Vagina (tissue), 2 donors: ENCODE results near the gene PSPN.

ENCODE experiments used
- CTCF ChIP-seq, 3 experiments: fragments of 450-650 bp in 2 of 3; fragments of 200-600 bp in 1 of 3; sonication (generic) in 1 of 3; IDR thresholded peaks; one replicate each; pipeline ENCODE4 v1.5.1; 2017 to 2019; ENCODE audit warnings: antibody characterized with exemption in 3 of 3, mild to moderate bottlenecking in 2 of 3, moderate library complexity in 2 of 3
- POLR2A ChIP-seq, 2 donors: fragments of 450-650 bp; IDR thresholded peaks; one replicate each; pipeline ENCODE4 v1.6.1; 2017; ENCODE audit warnings: antibody characterized with exemption in 2 of 2, mild to moderate bottlenecking in 2 of 2, moderate library complexity in 2 of 2
- POLR2AphosphoS5 ChIP-seq, 2 donors: sonication (generic); formaldehyde crosslinking; IDR thresholded peaks; one replicate each; pipeline ENCODE4 v1.9.0; 2017; ENCODE audit warnings: antibody characterized with exemption in 2 of 2, mild to moderate bottlenecking in 2 of 2, low read depth in 1 of 2; ENCODE audit not compliant: insufficient read depth in 1 of 2

DNA sequence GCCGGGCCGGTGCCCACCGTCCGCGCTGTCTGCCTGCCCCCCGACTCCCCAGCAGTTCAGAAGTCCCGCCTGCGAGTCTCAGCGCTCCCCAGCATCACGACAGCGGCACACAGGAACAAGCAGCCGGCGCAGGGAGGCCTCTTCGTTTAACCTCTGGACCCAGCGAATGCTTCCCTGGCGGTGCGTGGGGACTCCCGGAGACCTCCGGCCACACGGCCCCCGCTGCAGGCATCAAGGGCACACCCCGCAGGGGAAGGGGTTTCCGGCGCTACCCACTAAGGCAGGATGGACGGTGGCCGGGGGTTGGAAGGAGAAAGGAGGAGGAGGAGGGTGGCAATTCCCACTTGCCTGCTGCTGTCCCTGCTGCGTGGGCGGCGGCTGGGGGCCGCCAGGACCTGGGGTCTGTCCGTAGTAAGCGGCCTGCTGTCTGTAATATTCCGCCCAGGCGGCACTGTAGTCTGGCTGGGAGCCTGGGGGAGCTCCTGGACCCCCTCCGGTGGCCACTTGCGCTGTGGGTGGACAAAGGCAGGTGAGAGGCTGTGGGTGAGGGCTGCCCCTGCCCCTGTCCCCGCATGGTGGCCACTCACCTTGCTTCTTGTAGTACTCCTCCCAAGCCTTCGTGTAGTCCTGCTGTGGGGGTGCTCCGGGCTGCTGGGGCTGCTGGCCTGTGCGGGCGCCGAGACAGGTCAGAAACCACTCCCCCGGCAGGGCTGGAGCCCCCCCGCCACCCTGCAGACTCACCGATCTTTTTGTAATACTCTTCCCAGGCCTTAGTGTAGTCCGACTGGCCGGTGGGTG lies 39.3 kb upstream of the PSPN start:
- TF ChIP-seq CTCF (IDR thresholded peaks at IDR 0.05) (no peak), POLR2AphosphoS5 (IDR thresholded peaks at IDR 0.05; ENCODE audit: insufficient read depth in 1 of 2, low read depth in 1 of 2) (no peak), POLR2A (IDR thresholded peaks at IDR 0.05) (no peak)
